Left ventricle myocardium inferior (tissue), 1 donor: ENCODE data around the gene CCDC93. TPM values are rescaled to one million over a fixed set of nuclear protein-coding genes. Genes with fewer than 3 reads are reported as not detected.

ENCODE experiments used
- DNase-seq: peaks from one replicate; pipeline ENCODE4 v3.0.0-alpha.2; 2020
- H3K27ac ChIP-seq: fragments of 200-600 bp; replicated peaks from 2 replicates; pipeline ENCODE4 v1.8.0; 2021
- H3K27me3 ChIP-seq: fragments of 200-600 bp; 2 replicates; pipeline ENCODE4 v1.8.0; 2021; ENCODE audit warnings: low read depth
- H3K36me3 ChIP-seq: fragments of 200-600 bp; 2 replicates; pipeline ENCODE4 v1.8.0; 2021
- H3K4me1 ChIP-seq: fragments of 200-600 bp; 2 replicates; pipeline ENCODE4 v1.8.0; 2021
- H3K4me3 ChIP-seq: fragments of 200-600 bp; 2 replicates; pipeline ENCODE4 v1.8.0; 2021; ENCODE audit warnings: mild to moderate bottlenecking, moderate library complexity
- H3K9me3 ChIP-seq: fragments of 200-600 bp; replicated peaks from 2 replicates; pipeline ENCODE4 v1.8.0; 2021
- CTCF ChIP-seq: fragments of 200-600 bp; IDR thresholded peaks from 2 replicates; pipeline ENCODE4 v1.8.0; 2021; ENCODE audit warnings: antibody characterized with exemption, mild to moderate bottlenecking, borderline replicate concordance
- intact Hi-C: fragments of 100-400 bp; cut with micrococcal nuclease; formaldehyde crosslinking; loops from one replicate; pipeline ENCODE4 v1.11.0; 2022
- total RNA-seq: library from RNA; stranded (reverse); fragmentation: NEBNext Ultra II Directional; extraction: Animal tissue kit (Norgen Biotek cat#: 25700); gene quantifications from one replicate; pipeline ENCODE4 v1.2.1, GENCODE V29; 2021
- donor health status: DM: no; HTN: yes; CAD: no; lungs with severe emphysema.

The CCDC93 gene
- total RNA-seq, 1 donor from 2014 or later, result 22.8 TPM

GRCh38 chr2:117879003-117879402, 134.9 kb downstream of the CCDC93 start:
- H3K4me3 ChIP-seq, result no peak overlapping the region
- no peak for TF ChIP-seq CTCF
- no peaks in the 10 kb centered on the region for H3K4me1 ChIP-seq
- no peaks in the 10 kb centered on the region for H3K36me3 ChIP-seq
- peaks cover 5% of the 10 kb centered on the region for H3K9me3 ChIP-seq
- no peak for DNase-seq
- peaks cover 23% of the 10 kb centered on the region for H3K27me3 ChIP-seq
- no peak overlapping the region for H3K27ac ChIP-seq
- intact Hi-C loops, result no loop called here

GRCh38 chr2:117875786-117876185, 138.1 kb downstream of the CCDC93 start:
- DNase-seq, result no peak
- peaks cover 23% of the 10 kb centered on the region for H3K27me3 ChIP-seq
- no peak overlapping the region for H3K27ac ChIP-seq
- no peaks in the 10 kb centered on the region for H3K4me1 ChIP-seq
- no peaks in the 10 kb centered on the region for H3K36me3 ChIP-seq
- H3K9me3 ChIP-seq, result no peaks in the 10 kb centered on the region
- intact Hi-C loops, result no loop called here
- no peak for TF ChIP-seq CTCF
- H3K4me3 ChIP-seq, result no peak overlapping the region

Other genes starting within 250 kb of the CCDC93 start
- 25.5 TPM for gene DDX18, start 199.4 kb downstream of the CCDC93 start, total RNA-seq
- gene INSIG2, start 74.4 kb upstream of the CCDC93 start, total RNA-seq, result 15.9 TPM